Gastrocnemius medialis (tissue), 4 donors: ENCODE data around the gene SNRNP25. TPM values are rescaled to one million over a fixed set of nuclear protein-coding genes. Genes with fewer than 3 reads are reported as not detected.

Experiments used
- ATAC-seq, 2 donors: fragments of 150-250 bp; one replicate each; pipeline ENCODE4 v1.9.1; 2016
- DNase-seq, 2 donors: peaks; one replicate each; pipeline ENCODE4 v3.0.0-alpha.2; 2019
- H3K27ac ChIP-seq, 4 donors: fragments of 200-600 bp; sonication (generic); 1 replicate in 1 of 4; 2 replicates in 3 of 4; pipeline ENCODE4 v1.5.1; 2016 to 2018; ENCODE audit warnings: mild to moderate bottlenecking in 2 of 4, moderate library complexity in 1 of 4
- H3K27me3 ChIP-seq, 3 donors: fragments of 200-600 bp; sonication (generic) in 2 of 3; 1 replicate in 1 of 3; 2 replicates in 2 of 3; pipeline versions ENCODE4 v1.5.1 to v1.6.0; 2016 to 2019; ENCODE audit warnings: mild to moderate bottlenecking in 1 of 3, moderate library complexity in 1 of 3
- H3K36me3 ChIP-seq, 2 donors: fragments of 200-600 bp; sonication (generic) in 1 of 2; one replicate each; pipeline ENCODE4 v1.5.1; 2017 to 2018
- H3K4me1 ChIP-seq, 2 donors: fragments of 200-600 bp; sonication (generic) in 1 of 2; one replicate each; pipeline ENCODE4 v1.5.1; 2016 to 2017; ENCODE audit warnings: mild to moderate bottlenecking in 2 of 2
- H3K4me3 ChIP-seq, 4 donors: fragments of 200-600 bp; sonication (generic) in 3 of 4; 1 replicate in 1 of 4; 2 replicates in 3 of 4; pipeline ENCODE4 v1.5.1; 2016 to 2019; ENCODE audit warnings: mild to moderate bottlenecking in 2 of 4
- H3K9me3 ChIP-seq, 3 donors: fragments of 200-600 bp; sonication (generic) in 2 of 3; 1 replicate in 1 of 3; 2 replicates in 2 of 3; pipeline ENCODE4 v1.5.1; 2016 to 2019
- POLR2A ChIP-seq, 2 donors: fragments of 450-650 bp; IDR thresholded peaks; one replicate each; pipeline ENCODE4 v1.6.1; 2017; ENCODE audit warnings: antibody characterized with exemption in 2 of 2, mild to moderate bottlenecking in 2 of 2, moderate library complexity in 2 of 2
- in situ Hi-C, 4 donors: fragments of 200-750 bp; cut with MboI; loops; one replicate each; pipeline versions ENCODE4 v1.15.0 to v1.8.0; 2017; ENCODE audit warnings: low sequenced_read_pairs in 4 of 4
- intact Hi-C: fragments of 100-400 bp; cut with DNase I; formaldehyde crosslinking; loops from one replicate; pipeline ENCODE4 v1.15.1; 2023; ENCODE audit warnings: low total_unique reads
- total RNA-seq, 4 donors: library from RNA; depleted of rRNA; stranded (reverse); fragments of >200 nt; gene quantifications; one replicate each; pipeline versions ENCODE4 v1.1.0 to v1.2.3, GENCODE V29; 2016
- TF ChIP-seq, protein P1 (sequence below), 5 experiments: fragments of 450-650 bp in 3 of 5; fragments of 200-600 bp in 2 of 5; sonication (generic) in 2 of 5; IDR thresholded peaks in 4 of 5; conservative IDR thresholded peaks in 1 of 5; 1 replicate in 4 of 5; 2 replicates in 1 of 5; pipeline ENCODE4 v1.5.1; 2016 to 2019; ENCODE audit warnings: antibody characterized with exemption in 5 of 5, mild to moderate bottlenecking in 3 of 5, moderate library complexity in 3 of 5

The SNRNP25 gene
- total RNA-seq, 4 donors from 2014 or later, result 42.8 to 77.6 (median 69.7) TPM

DNA sequence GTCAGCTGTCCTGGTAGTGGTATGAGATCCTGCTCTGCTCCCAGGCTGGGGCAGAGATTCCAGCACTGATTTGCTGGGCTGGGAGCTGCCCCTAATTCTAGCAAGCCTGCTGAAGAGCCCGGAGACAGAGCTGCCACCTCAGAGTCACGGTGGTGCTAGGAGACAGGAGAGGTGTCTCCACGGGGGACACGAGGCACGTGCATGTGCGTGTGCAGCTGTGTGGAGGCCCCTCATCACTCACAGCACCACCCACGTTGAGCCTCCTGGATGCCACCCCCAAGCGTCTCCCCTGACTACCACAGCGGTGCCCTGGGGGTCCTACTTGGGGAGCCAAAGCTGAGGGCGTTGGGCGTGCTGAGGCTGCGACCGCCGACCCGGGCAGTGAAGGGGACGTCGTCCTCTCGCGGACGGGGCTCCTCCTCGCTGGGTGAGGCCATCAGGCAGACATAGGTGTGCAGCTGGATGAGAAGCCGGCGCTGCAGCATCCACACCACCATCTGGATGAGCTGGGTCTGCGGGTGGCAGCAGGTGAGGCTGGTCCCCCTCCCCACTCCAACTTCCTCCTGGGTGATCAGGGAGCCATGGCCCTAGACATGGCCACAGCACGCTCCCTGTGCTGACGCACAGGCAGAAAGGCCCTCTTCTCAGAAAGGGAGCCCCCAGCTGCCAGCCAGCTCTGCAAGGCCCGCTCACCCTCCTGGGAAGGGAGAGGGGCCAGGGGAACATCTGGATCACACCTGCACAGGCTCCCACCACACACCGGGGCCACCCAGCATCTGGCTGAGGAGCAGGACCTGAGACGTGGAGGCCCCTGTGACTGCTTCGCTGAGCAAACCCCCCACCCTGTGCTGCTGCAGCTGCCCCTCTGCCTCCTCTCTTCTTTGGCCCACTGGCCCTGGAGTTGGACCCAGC is 36.0 kb downstream of the SNRNP25 start:
- intact Hi-C loops (no loop called here), in situ Hi-C loops (no loop called here)
- ATAC-seq (no peak), DNase-seq (no peak)
- H3K9me3 ChIP-seq, result no peaks in the 10 kb centered on the region
- peaks cover 30 to 31% of the 10 kb centered on the region in 2 donors for H3K4me1 ChIP-seq
- TF ChIP-seq, protein P1, sequence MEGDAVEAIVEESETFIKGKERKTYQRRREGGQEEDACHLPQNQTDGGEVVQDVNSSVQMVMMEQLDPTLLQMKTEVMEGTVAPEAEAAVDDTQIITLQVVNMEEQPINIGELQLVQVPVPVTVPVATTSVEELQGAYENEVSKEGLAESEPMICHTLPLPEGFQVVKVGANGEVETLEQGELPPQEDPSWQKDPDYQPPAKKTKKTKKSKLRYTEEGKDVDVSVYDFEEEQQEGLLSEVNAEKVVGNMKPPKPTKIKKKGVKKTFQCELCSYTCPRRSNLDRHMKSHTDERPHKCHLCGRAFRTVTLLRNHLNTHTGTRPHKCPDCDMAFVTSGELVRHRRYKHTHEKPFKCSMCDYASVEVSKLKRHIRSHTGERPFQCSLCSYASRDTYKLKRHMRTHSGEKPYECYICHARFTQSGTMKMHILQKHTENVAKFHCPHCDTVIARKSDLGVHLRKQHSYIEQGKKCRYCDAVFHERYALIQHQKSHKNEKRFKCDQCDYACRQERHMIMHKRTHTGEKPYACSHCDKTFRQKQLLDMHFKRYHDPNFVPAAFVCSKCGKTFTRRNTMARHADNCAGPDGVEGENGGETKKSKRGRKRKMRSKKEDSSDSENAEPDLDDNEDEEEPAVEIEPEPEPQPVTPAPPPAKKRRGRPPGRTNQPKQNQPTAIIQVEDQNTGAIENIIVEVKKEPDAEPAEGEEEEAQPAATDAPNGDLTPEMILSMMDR (IDR thresholded peaks at IDR 0.05 in 4 of 5, conservative IDR thresholded peaks at IDR 0.05 in 1 of 5), result no peak
- TF ChIP-seq POLR2A (IDR thresholded peaks at IDR 0.05), result no peak
- H3K36me3 ChIP-seq, result peaks cover 0 to 48% of the 10 kb centered on the region in 2 donors
- no peaks in the 10 kb centered on the region for H3K27me3 ChIP-seq
- no peak overlapping the region for H3K4me3 ChIP-seq
- peak overlapping the region in 1 of 4 donors; percentile 79 for H3K27ac ChIP-seq

DNA sequence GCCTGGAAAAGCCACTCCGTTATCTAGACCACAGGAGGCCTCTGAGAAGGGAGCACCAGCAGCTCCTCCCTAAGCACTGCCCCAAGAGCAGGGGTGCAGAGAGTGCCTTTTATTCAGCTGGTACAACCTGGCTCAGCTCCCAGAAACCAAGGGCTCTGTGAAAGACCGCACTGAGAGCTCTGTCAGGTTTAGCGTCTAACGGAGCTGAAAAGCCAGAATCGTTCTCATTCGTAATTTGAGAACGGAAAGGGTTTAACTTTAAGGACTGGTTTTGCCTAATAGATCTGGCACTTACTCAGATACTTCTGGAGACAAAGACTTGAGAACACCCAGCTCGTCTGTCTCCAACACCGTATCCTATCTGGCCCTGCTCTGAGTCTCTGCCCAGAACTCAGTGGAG is 37.9 kb downstream of the SNRNP25 start:
- intact Hi-C loops, result no loop called here
- Histone ChIP-seq H3K4me1 (peaks cover 17 to 18% of the 10 kb centered on the region in 2 donors), H3K27ac (peak overlapping the region; percentile 58 to 81 (median 78)), H3K9me3 (no peaks in the 10 kb centered on the region), H3K36me3 (peaks cover 0 to 35% of the 10 kb centered on the region in 2 donors), H3K27me3 (no peaks in the 10 kb centered on the region), H3K4me3 (no peak overlapping the region)
- peak; percentile 72 to 82 for ATAC-seq
- DNase-seq, result peak in 1 of 2 donors; percentile 70
- in situ Hi-C loops, result no loop called here
- TF ChIP-seq POLR2A (IDR thresholded peaks at IDR 0.05), result no peak
- TF ChIP-seq, protein P1 (IDR thresholded peaks at IDR 0.05 in 4 of 5, conservative IDR thresholded peaks at IDR 0.05 in 1 of 5), result no peak

DNA sequence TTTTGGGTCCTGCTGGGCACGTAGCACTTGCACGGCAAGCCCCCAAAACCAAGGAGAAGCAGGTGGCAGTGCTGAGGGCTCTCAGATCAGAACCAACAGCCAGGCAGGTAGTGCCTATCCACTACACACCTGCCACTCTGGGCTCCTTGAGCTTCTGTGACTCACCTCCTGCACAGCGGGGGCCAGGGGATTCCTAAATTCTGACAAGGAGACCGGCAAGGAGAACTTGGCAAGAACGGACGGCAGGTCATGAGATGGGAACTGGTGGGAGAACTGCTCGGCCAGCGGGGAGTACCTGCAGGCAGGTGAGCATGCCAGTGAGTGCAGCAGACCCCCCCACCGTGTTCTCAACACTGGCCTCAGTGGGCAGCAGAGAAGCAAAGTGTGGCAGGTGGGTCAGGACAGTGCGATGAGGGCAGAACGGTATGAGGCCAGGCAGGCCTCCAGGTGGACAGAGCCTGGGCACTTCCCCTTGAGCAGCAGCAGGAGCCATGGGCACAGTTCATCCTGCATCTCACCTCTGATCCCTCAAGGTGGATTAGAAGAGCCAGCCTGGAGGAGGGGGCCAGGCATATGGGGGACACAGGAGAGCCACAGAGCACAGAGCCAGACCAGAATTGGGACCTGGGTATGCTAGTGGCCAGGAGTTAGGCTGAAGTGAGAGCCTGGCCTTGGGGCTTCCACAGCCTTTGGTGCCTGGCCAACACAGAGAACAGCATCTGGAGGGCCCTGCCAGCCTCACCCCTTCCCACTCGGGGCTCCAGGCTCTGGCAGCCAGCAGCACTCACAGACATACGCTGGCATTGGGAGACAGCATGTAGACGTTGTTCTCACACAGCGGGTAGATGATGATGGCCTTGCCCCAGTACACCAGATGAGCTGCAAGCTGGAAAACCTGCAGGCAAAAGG is 39.1 kb downstream of the SNRNP25 start:
- H3K4me3 ChIP-seq, result no peak overlapping the region
- ATAC-seq (no peak), DNase-seq (no peak)
- H3K36me3 ChIP-seq, result peaks cover 0 to 25% of the 10 kb centered on the region in 2 donors
- H3K4me1 ChIP-seq, result peaks cover 23 to 25% of the 10 kb centered on the region in 2 donors
- H3K9me3 ChIP-seq, result no peaks in the 10 kb centered on the region
- in situ Hi-C loops, result no loop called here
- peak overlapping the region; percentile 58 to 81 (median 78) for H3K27ac ChIP-seq
- intact Hi-C loops, result no loop called here
- H3K27me3 ChIP-seq, result no peaks in the 10 kb centered on the region
- TF ChIP-seq, protein P1 (IDR thresholded peaks at IDR 0.05 in 4 of 5, conservative IDR thresholded peaks at IDR 0.05 in 1 of 5), result no peak
- no peak for TF ChIP-seq POLR2A (IDR thresholded peaks at IDR 0.05)

DNA sequence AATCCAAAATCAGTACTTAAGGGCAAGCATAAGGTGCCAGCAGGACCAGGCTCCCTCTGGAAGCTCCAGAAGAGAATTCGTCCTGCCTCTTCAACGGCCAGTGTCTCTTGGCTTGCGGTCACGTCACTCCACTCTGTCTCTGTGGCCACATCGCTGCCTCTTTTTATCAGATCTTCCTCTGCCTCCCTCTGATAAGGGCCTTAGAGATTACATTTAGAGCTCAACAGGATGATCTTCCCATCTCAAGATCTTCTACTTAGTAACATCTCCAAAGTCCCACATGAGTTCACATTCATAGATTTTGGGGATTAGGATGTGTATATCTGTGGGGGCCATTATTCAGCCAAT is 41.3 kb downstream of the SNRNP25 start:
- peaks cover 0 to 13% of the 10 kb centered on the region in 2 donors for H3K36me3 ChIP-seq

More for the DNA sequence above, 41.3 kb downstream of the SNRNP25 start:
- H3K4me3 ChIP-seq, result no peak overlapping the region
- no peak for TF ChIP-seq POLR2A (IDR thresholded peaks at IDR 0.05)
- TF ChIP-seq, protein P1 (IDR thresholded peaks at IDR 0.05 in 4 of 5, conservative IDR thresholded peaks at IDR 0.05 in 1 of 5), result no peak
- no peaks in the 10 kb centered on the region for H3K9me3 ChIP-seq
- H3K27ac ChIP-seq, result no peak overlapping the region
- no peaks in the 10 kb centered on the region for H3K27me3 ChIP-seq
- in situ Hi-C loops, result no loop called here
- intact Hi-C loops, result no loop called here
- no peak for DNase-seq
- ATAC-seq, result no peak
- H3K4me1 ChIP-seq, result peaks cover 37 to 44% of the 10 kb centered on the region in 2 donors
